Choroid plexus epithelial cell (primary cell): Measurements from ENCODE around the gene PHF8.

Experiments used
- DNase-seq: peaks from one replicate; pipeline ENCODE4 v3.0.0-alpha.2; 2010; ENCODE audit warnings: low read depth
- H3K4me3 ChIP-seq: 2 replicates; pipeline ENCODE4 v1.5.1; 2011; ENCODE audit warnings: low read depth, mild to moderate bottlenecking, control low read depth, low read length, moderate library complexity
- CTCF ChIP-seq: conservative IDR thresholded peaks from 2 replicates; pipeline ENCODE4 v1.5.1; 2011; ENCODE audit warnings: low read depth, mild to moderate bottlenecking, control low read depth, inconsistent platforms, low read length, moderate library complexity

The PHF8 gene

GRCh38 chrX:54044126-54044876 lies at the start of gene PHF8:
Gene PHF8, minus strand, starts transcription at chrX:54044473. Its CDS starts 1,745 bp downstream, at chrX:54042728.
- DNase-seq: peak; percentile 97
- TF ChIP-seq CTCF: no peak
- peak within 1 kb of the TSS; percentile 71 for H3K4me3 ChIP-seq

GRCh38 chrX:54093571-54093970 lies 49.3 kb upstream of the PHF8 start:
- no peak for DNase-seq
- H3K4me3 ChIP-seq: no peak overlapping the region
- TF ChIP-seq CTCF: no peak

GRCh38 chrX:54093159-54093558 lies 48.9 kb upstream of the PHF8 start:
- DNase-seq: peak; percentile 2
- TF ChIP-seq CTCF: no peak
- H3K4me3 ChIP-seq: no peak overlapping the region

- TF ChIP-seq CTCF: no peak
- DNase-seq: no peak
- no peak overlapping the region for H3K4me3 ChIP-seq
Observed at GRCh38 chrX:54090880-54091279, 46.6 kb upstream of the PHF8 start.

- H3K4me3 ChIP-seq: no peak overlapping the region
- DNase-seq: peak; percentile 7
- TF ChIP-seq CTCF: no peak
Observed at GRCh38 chrX:54089191-54089590, 44.9 kb upstream of the PHF8 start.

- DNase-seq: no peak
- no peak for TF ChIP-seq CTCF
- no peak overlapping the region for H3K4me3 ChIP-seq
Observed at GRCh38 chrX:54087661-54088060, 43.4 kb upstream of the PHF8 start.

GRCh38 chrX:54085666-54086065 lies 41.4 kb upstream of the PHF8 start:
- TF ChIP-seq CTCF: no peak
- no peak overlapping the region for H3K4me3 ChIP-seq
- no peak for DNase-seq
